ENCODE data around the gene TM4SF5.

DNA sequence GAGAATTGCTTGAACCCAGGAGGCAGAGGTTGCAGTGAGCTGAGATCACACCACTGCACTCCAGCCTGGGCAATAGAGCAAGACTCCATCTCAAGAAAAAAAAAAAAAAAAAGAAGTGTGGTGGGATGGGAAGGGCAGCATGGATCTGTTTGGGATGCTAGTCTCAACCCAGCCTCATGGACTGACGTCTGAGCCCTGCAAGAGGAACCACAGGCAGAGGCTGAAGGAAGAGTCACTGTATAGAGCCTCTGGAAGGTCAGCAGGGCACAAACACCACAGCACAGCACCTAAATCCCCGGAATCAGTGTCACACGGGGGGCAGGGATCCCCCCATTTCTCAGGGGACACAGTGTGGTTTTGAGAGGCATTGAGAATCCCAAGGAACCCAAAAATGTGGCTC, 21.1 kb upstream of the TM4SF5 start:
- TF ChIP-seq EZH2 (IDR thresholded peaks at IDR 0.05; ENCODE audit: insufficient read depth, poor library complexity, severe bottlenecking): no peak
- no peak for TF ChIP-seq EZH2phosphoT487 (IDR thresholded peaks at IDR 0.05; ENCODE audit: insufficient read depth, low read depth)
